Keratinocyte (primary cell): ENCODE measurements around the gene AGTPBP1. TPM values are rescaled to one million over a fixed set of nuclear protein-coding genes. Genes with fewer than 3 reads are reported as not detected.
"Not testable (repeated sequence)": the region's sequence is repeated elsewhere in the genome, so short reads cannot be mapped to it uniquely, and the experiment has no call there.

Experiments
- DNase-seq: peaks from one replicate; pipeline ENCODE4 v3.0.0-alpha.2; 2011; ENCODE audit warnings: low read depth, missing footprints, low spot score
- FAIRE-seq: peaks from 2 replicates; lab custom pipeline; 2011; peaks lifted over from hg19 to GRCh38; lab: Jason Lieb, UNC
- H2AFZ ChIP-seq: 2 replicates; pipeline ENCODE4 v1.6.0; 2012; ENCODE audit warnings: low read length, control low read depth, inconsistent platforms; ENCODE audit not compliant: control insufficient read depth
- H3K27ac ChIP-seq: 2 replicates; pipeline ENCODE4 v1.5.1; 2011; ENCODE audit warnings: low read length; ENCODE audit not compliant: control insufficient read depth, insufficient read depth
- H3K27me3 ChIP-seq: 3 replicates; pipeline ENCODE4 v1.6.0; 2011; ENCODE audit warnings: low read length; ENCODE audit not compliant: control insufficient read depth, insufficient read depth; ENCODE audit errors: extremely low read depth
- H3K36me3 ChIP-seq, 2 experiments: 2 replicates in 1 of 2; 3 replicates in 1 of 2; pipeline ENCODE4 v1.5.1; 2011; ENCODE audit warnings: low read length in 2 of 2, mild to moderate bottlenecking in 1 of 2; ENCODE audit not compliant: control insufficient read depth in 2 of 2, insufficient read depth in 2 of 2; ENCODE audit errors: extremely low read depth in 1 of 2
- H3K4me1 ChIP-seq: 3 replicates; pipeline ENCODE4 v1.5.1; 2011; ENCODE audit warnings: low read length; ENCODE audit not compliant: control insufficient read depth, insufficient read depth; ENCODE audit errors: extremely low read depth
- H3K4me2 ChIP-seq: 3 replicates; pipeline ENCODE4 v1.6.0; 2011; ENCODE audit warnings: low read depth, low read length; ENCODE audit not compliant: control insufficient read depth, insufficient read depth; ENCODE audit errors: extremely low read depth
- H3K4me3 ChIP-seq, 3 experiments: fragments of 200-600 bp in 1 of 3; sonication (generic) in 1 of 3; 2 replicates in 2 of 3; 3 replicates in 1 of 3; pipeline ENCODE4 v1.5.1; 2011 to 2016; ENCODE audit warnings: low read length in 3 of 3, mild to moderate bottlenecking in 3 of 3, control low read depth in 2 of 3, inconsistent platforms in 1 of 3, low read depth in 1 of 3, mixed read lengths in 1 of 3, mixed run types in 1 of 3, moderate library complexity in 1 of 3; ENCODE audit not compliant: control insufficient read depth in 2 of 3, insufficient read depth in 2 of 3; ENCODE audit errors: extremely low read depth in 1 of 3
- H3K79me2 ChIP-seq: 2 replicates; pipeline ENCODE4 v1.6.0; 2012; ENCODE audit warnings: low read length; ENCODE audit not compliant: control insufficient read depth, insufficient read depth
- H3K9ac ChIP-seq: 3 replicates; pipeline ENCODE4 v1.6.0; 2011; ENCODE audit warnings: low read length; ENCODE audit not compliant: control insufficient read depth, insufficient read depth; ENCODE audit errors: extremely low read depth
- H3K9me1 ChIP-seq: 3 replicates; pipeline ENCODE4 v1.6.0; 2011; ENCODE audit warnings: low read length; ENCODE audit not compliant: control insufficient read depth, insufficient read depth; ENCODE audit errors: extremely low read depth
- H3K9me3 ChIP-seq: 2 replicates; pipeline ENCODE4 v1.5.1; 2012; ENCODE audit warnings: low read depth, low read length; ENCODE audit not compliant: control insufficient read depth
- H4K20me1 ChIP-seq: 3 replicates; pipeline ENCODE4 v1.6.0; 2011; ENCODE audit warnings: low read length; ENCODE audit not compliant: control insufficient read depth, insufficient read depth; ENCODE audit errors: extremely low read depth
- CTCF ChIP-seq, 3 experiments: IDR thresholded peaks in 1 of 3; conservative IDR thresholded peaks in 1 of 3; optimal IDR thresholded peaks in 1 of 3; 2 replicates in 2 of 3; 3 replicates in 1 of 3; pipeline versions ENCODE3 to v1.5.1; 2011; ENCODE audit warnings: low read length in 3 of 3, mild to moderate bottlenecking in 3 of 3, moderate library complexity in 2 of 3, control low read depth in 1 of 3, inconsistent platforms in 1 of 3; ENCODE audit not compliant: insufficient read depth in 2 of 3; ENCODE audit errors: extremely low read depth in 1 of 3
- EZH2 ChIP-seq: IDR thresholded peaks from one replicate; pipeline ENCODE4 v1.6.1; 2012; ENCODE audit warnings: inconsistent platforms, mild to moderate bottlenecking, low read length, moderate library complexity
- dilution Hi-C: fragments of 300-500 bp; cut with MboI; formaldehyde crosslinking; loops from one replicate; pipeline ENCODE4 v1.7.0; 2020; ENCODE audit warnings: low sequenced_read_pairs; ENCODE audit not compliant: extremely low pct_ligation_motif_present
- polyA plus RNA-seq, 5 experiments: library from polyadenylated mRNA; depleted of rRNA in 3 of 5; stranded (reverse) in 3 of 5; stranded (forward) in 1 of 5; unstranded in 1 of 5; fragments of >200 nt; gene quantifications; 1 replicate in 1 of 5; 2 replicates in 3 of 5; 3 replicates in 1 of 5; pipeline versions ENCODE4 v1.2.1 to v1.2.3, GENCODE V29; 2011 to 2012; ENCODE audit warnings: missing spikeins in 2 of 5, low read depth in 1 of 5, low replicate concordance in 1 of 5

AGTPBP1 gene
- polyA plus RNA-seq, 1 donor (not counting 4 experiments of a cell fraction or from before 2014, with no cell fraction given): 11.1 TPM

GRCh38 chr9:85577353-85577952 lies 164.3 kb downstream of the AGTPBP1 start:
- TF ChIP-seq CTCF (optimal IDR thresholded peaks at IDR 0.05 in 1 of 3, IDR thresholded peaks at IDR 0.05 in 1 of 3, conservative IDR thresholded peaks at IDR 0.05 in 1 of 3; ENCODE audit: extremely low read depth in 1 of 3, insufficient read depth in 2 of 3, low read length in 3 of 3): no peak
- no peak for TF ChIP-seq EZH2
- no peak overlapping the region for H3K9ac ChIP-seq
- no peak overlapping the region for H2AFZ ChIP-seq
- dilution Hi-C loops: no loop called here
- no peak overlapping the region for H3K4me3 ChIP-seq
- H4K20me1 ChIP-seq: no peaks in the 10 kb centered on the region
- H3K27me3 ChIP-seq: no peaks in the 10 kb centered on the region
- no peaks in the 10 kb centered on the region for H3K9me1 ChIP-seq
- FAIRE-seq (no peak), DNase-seq (no peak)
- no peaks in the 10 kb centered on the region for H3K36me3 ChIP-seq
- no peak overlapping the region for H3K4me2 ChIP-seq
- no peaks in the 10 kb centered on the region for H3K9me3 ChIP-seq
- no peaks in the 10 kb centered on the region for H3K4me1 ChIP-seq
- no peaks in the 10 kb centered on the region for H3K79me2 ChIP-seq
- H3K27ac ChIP-seq: no peak overlapping the region

- no peak overlapping the region for H3K4me3 ChIP-seq
- H3K9ac ChIP-seq: no peak overlapping the region
- H3K4me2 ChIP-seq: no peak overlapping the region
- dilution Hi-C loops: no loop called here
- H3K4me1 ChIP-seq: no peaks in the 10 kb centered on the region
- no peaks in the 10 kb centered on the region for H3K36me3 ChIP-seq
- H3K9me1 ChIP-seq: no peaks in the 10 kb centered on the region
- H3K27me3 ChIP-seq: no peaks in the 10 kb centered on the region
- DNase-seq: no peak
- H2AFZ ChIP-seq: no peak overlapping the region
- H3K27ac ChIP-seq: no peak overlapping the region
- H4K20me1 ChIP-seq: no peaks in the 10 kb centered on the region
- H3K79me2 ChIP-seq: no peaks in the 10 kb centered on the region
- FAIRE-seq: no peak
- TF ChIP-seq CTCF (optimal IDR thresholded peaks at IDR 0.05 in 1 of 3, IDR thresholded peaks at IDR 0.05 in 1 of 3, conservative IDR thresholded peaks at IDR 0.05 in 1 of 3; ENCODE audit: extremely low read depth in 1 of 3, insufficient read depth in 2 of 3, low read length in 3 of 3): no peak
- TF ChIP-seq EZH2: no peak
- no peaks in the 10 kb centered on the region for H3K9me3 ChIP-seq
These were observed 165.9 kb downstream of the AGTPBP1 start for GRCh38 chr9:85575868-85576267.

- H3K9ac ChIP-seq, H3K27ac ChIP-seq, H3K36me3 ChIP-seq, H4K20me1 ChIP-seq, H3K79me2 ChIP-seq, H2AFZ ChIP-seq, H3K4me2 ChIP-seq, H3K9me1 ChIP-seq, H3K9me3 ChIP-seq, dilution Hi-C loops, FAIRE-seq, H3K27me3 ChIP-seq, H3K4me1 ChIP-seq, H3K4me3 ChIP-seq, DNase-seq: not testable (repeated sequence)
These were observed 168.2 kb downstream of the AGTPBP1 start for GRCh38 chr9:85573546-85573945.

GRCh38 chr9:85572917-85573316 lies 168.8 kb downstream of the AGTPBP1 start:
- H3K4me1 ChIP-seq, dilution Hi-C loops, H3K4me3 ChIP-seq, H3K36me3 ChIP-seq, H3K79me2 ChIP-seq, H3K9me3 ChIP-seq, H3K9ac ChIP-seq, DNase-seq, H3K27ac ChIP-seq, H2AFZ ChIP-seq, H3K27me3 ChIP-seq, H3K4me2 ChIP-seq, H4K20me1 ChIP-seq, H3K9me1 ChIP-seq, FAIRE-seq: not testable (repeated sequence)
